ENCODE results near the gene ARHGAP9. TPM values are rescaled to one million over a fixed set of nuclear protein-coding genes. Genes with fewer than 3 reads are reported as not detected.

The ARHGAP9 gene
- total RNA-seq, 4 donors from 2014 or later = 5.2 to 40.5 (median 11.6) TPM

DNA sequence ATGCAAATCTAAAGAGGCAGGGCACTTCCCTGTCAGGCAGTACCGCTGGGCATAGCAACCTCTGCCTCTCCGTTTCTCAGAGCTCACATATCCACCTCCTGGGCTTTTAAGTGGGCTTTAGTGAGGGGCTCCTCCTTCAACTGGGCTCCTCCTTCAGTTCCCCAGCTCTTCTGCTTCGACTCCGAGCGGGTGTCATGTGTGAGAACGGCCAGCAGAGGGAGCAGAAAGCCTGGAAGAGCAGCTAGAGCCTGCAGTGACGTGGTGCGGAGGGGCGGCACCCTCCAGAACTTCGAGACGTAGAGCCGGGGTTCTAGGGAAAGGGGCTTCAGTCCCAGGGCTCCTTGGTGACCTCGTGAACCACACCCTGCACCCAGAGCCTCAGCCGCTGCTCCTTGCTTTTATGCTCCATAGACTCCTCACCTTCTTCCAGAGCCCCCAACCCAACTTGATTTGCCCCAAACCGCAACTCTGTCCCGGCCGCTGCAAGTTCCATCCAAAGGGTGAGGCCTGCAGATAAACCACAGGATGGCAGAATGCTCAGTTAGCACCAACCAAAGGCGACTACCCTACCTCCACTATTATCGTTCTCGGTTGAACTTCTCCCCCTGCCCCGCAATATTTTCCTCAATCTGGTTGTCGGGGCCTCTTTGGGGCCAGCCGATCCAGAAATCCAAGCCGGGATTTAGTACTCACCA, 20.5 kb downstream of the ARHGAP9 start:
- peaks cover 0 to 6% of the 10 kb centered on the region in 2 donors for H3K27me3 ChIP-seq
- peak; percentile 90 to 97 for DNase-seq (ENCODE audit: low spot score in 2 of 2)
- peak overlapping the region; percentile 62 to 84 (median 80) for H3K4me3 ChIP-seq
- H3K27ac ChIP-seq = peak overlapping the region; percentile 60 to 92 (median 86)
- H3K36me3 ChIP-seq = no peaks in the 10 kb centered on the region
- H3K4me1 ChIP-seq = peaks cover 0 to 45% (median 23%) of the 10 kb centered on the region in 4 donors
- peak; percentile 95 to 98 (median 98) for TF ChIP-seq CTCF (IDR thresholded peaks at IDR 0.05)
- TF ChIP-seq EP300 (IDR thresholded peaks at IDR 0.05) = peak in 1 of 2 donors; percentile 57
- TF ChIP-seq POLR2A (IDR thresholded peaks at IDR 0.05) = peak in 1 of 2 donors; percentile 31
- H3K9me3 ChIP-seq = no peaks in the 10 kb centered on the region
- WGBS, 2 donors = 0% methylated on average over 24 of the region's 24 CpGs

- peaks cover 0 to 45% (median 23%) of the 10 kb centered on the region in 4 donors for H3K4me1 ChIP-seq
- no peaks in the 10 kb centered on the region for H3K36me3 ChIP-seq
- H3K27me3 ChIP-seq = peaks cover 0 to 6% of the 10 kb centered on the region in 2 donors
- DNase-seq (ENCODE audit: low spot score in 2 of 2) = no peak
- H3K9me3 ChIP-seq = no peaks in the 10 kb centered on the region
- 18% methylated on average over 3 of the region's 3 CpGs for WGBS, 2 donors
- TF ChIP-seq POLR2A (IDR thresholded peaks at IDR 0.05) (no peak), CTCF (IDR thresholded peaks at IDR 0.05) (no peak), EP300 (IDR thresholded peaks at IDR 0.05) (no peak)
- peak overlapping the region; percentile 60 to 92 (median 86) for H3K27ac ChIP-seq
- peak overlapping the region; percentile 62 to 84 (median 80) for H3K4me3 ChIP-seq
These were observed 21.0 kb downstream of the ARHGAP9 start for GRCh38 chr12:57458665-57459054.

GRCh38 chr12:57456737-57457490, 22.8 kb downstream of the ARHGAP9 start:
- no peak for DNase-seq (ENCODE audit: low spot score in 2 of 2)
- Histone ChIP-seq H3K4me3 (no peak overlapping the region), H3K9me3 (no peaks in the 10 kb centered on the region), H3K4me1 (peaks cover 0 to 38% (median 23%) of the 10 kb centered on the region in 4 donors), H3K27ac (peak overlapping the region in 1 of 4 donors; percentile 7), H3K27me3 (peaks cover 0 to 6% of the 10 kb centered on the region in 2 donors), H3K36me3 (no peaks in the 10 kb centered on the region)
- TF ChIP-seq EP300 (IDR thresholded peaks at IDR 0.05) (no peak), POLR2A (IDR thresholded peaks at IDR 0.05) (no peak), CTCF (IDR thresholded peaks at IDR 0.05) (no peak)
- WGBS, 2 donors = 92 to 96% methylated on average over 6 of the region's 6 CpGs

DNA sequence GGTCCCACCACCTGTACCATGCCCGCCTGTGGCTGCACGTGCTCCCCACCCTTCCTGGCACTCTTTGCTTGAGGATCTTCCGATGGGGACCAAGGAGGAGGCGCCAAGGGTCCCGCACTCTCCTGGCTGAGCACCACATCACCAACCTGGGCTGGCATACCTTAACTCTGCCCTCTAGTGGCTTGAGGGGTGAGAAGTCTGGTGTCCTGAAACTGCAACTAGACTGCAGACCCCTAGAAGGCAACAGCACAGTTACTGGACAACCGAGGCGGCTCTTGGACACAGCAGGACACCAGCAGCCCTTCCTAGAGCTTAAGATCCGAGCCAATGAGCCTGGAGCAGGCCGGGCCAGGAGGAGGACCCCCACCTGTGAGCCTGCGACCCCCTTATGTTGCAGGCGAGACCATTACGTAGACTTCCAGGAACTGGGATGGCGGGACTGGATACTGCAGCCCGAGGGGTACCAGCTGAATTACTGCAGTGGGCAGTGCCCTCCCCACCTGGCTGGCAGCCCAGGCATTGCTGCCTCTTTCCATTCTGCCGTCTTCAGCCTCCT, 23.4 kb downstream of the ARHGAP9 start:
- Histone ChIP-seq H3K4me1 (peaks cover 0 to 33% (median 19%) of the 10 kb centered on the region in 4 donors), H3K27ac (peak overlapping the region in 1 of 4 donors; percentile 7), H3K27me3 (peaks cover 0 to 6% of the 10 kb centered on the region in 2 donors), H3K9me3 (no peaks in the 10 kb centered on the region), H3K36me3 (no peaks in the 10 kb centered on the region), H3K4me3 (no peak overlapping the region)
- DNase-seq (ENCODE audit: low spot score in 2 of 2) = no peak
- TF ChIP-seq EP300 (IDR thresholded peaks at IDR 0.05) (no peak), CTCF (IDR thresholded peaks at IDR 0.05) (peak in 3 of 5 experiments; percentile 29 to 43 (median 41))
- 41 to 47% methylated on average over 10 to 15 of the region's 15 CpGs for WGBS, 2 donors

Data from tibial nerve (tissue), 4 donors.